Activated CD4-positive, alpha-beta T cell treated with anti-CD3 and anti-CD28 coated beads for 4 hours (primary cell): ENCODE results near the gene SLC24A2.
"Not testable (repeated sequence)": the region's sequence is repeated elsewhere in the genome, so short reads cannot be mapped to it uniquely, and the experiment has no call there.

Experiments used
- DNase-seq, 2 donors: peaks; one replicate each; pipeline ENCODE4 v3.0.0-alpha.2; 2020

Gene SLC24A2

DNA sequence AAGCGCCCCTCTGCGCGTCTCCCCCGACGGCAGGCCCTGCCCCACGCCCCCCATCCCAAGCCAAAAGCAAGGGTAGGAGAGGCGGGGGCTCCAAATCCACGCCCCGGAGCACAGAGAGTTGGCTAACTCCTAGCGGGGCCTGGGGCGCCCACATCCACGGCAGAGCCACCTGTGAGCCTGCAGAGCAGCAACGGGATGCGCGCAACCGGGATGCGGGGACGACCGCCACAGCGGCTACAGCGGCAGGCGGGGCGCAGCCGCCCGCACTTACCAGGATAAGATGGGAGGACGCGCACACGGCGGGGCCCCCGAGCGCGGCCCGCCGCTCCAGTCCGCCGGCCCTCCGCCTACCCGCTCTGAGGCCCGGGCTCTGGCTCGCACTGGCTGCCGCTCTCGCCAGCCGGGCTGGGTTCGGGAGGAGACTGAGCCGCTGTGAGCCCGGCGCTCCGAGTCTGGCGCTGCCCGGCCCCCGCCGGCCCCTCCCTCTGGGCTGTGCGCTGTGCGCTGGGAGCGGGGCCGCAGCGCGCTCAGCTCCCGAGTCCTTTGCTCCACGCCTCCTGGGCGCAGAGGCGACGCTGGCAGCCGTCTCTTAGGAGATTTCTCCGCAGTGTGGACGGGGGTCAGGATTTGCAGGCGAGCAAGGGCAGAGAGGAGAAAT lies at the start of gene SLC24A2:
Gene SLC24A2, minus strand, starts transcription at position 424 of the 658 bp plus-strand sequence.
- no peak for DNase-seq

DNA sequence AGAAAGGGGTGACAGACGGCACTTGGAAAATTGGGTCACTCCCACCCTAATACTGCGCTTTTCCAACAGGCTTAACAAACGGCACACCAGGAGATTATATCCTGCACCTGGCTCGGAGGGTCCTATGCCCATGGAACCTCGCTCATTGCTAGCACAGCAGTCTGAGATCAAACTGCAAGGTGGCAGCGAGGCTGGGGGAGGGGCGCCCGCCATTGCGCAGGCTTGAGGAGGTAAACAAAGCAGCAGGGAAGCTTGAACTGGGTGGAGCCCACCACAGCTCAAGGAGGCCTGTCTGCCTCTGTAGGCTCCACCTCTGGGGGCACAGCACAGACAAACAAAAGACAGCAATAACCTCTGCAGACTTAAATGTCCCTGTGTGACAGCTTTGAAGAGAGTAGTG lies 44.5 kb upstream of the SLC24A2 start:
- DNase-seq: not testable (repeated sequence)

DNA sequence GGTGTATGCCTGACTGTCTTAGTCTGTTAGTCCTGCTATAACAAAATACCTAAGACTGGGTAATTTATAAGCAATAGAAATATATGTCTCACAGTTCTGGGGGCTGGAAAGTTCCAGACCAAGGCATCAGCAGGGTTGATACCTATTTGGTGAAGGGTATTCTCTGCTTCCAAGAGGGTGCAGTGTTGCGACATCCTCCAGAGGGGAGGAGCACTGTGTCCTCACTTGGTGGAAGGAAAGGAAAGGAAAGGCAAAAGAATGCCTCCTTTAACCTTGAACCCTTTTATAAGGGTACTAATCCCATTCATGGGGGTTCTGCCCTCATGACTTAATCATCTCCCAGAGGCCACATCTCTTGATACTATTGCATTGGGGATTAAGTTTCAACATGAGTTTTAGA lies 42.0 kb upstream of the SLC24A2 start:
- DNase-seq: no peak

DNA sequence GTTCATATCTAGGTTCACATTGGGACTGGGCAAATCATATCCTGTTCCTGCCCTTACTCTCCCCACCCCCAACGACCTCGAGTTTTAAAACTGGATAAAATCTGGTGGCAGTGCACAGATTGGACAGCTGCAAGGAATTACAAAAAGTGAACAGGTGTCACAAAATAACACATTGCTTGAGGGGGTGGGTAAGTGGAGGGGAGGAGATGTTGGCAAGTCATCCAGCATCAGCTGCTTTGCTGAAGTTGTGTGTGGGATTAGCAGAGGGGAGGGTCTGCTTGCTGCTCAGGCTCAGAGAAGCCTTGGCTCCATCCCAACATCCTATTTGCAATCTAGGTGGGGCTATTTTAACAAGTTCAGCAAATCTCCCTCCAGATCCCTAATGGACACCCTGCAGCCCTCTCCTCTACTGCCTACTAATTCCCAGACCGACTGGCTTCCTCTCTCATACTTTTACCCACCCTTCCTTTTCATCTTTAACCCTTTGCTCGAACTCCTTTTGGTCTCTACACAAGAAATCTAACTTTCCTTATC lies 39.8 kb upstream of the SLC24A2 start:
- DNase-seq: no peak

DNA sequence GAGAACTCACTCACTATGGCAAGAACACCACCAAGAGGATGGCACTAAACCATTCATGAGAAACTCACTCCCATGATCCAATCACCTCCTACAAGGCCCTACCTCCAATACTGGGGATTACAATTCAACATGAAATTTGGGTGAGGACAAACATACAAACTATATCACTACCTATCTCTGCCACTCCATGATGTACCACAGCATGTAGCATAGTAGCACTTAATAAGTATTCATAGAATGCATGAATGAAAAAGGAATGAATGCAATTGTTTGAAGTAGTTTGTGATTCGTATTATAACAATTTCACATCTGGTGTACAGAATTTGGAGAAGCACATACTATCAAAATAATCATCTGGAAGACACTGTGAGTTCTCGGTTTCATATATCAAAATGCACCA lies 27.9 kb upstream of the SLC24A2 start:
- DNase-seq: no peak

DNA sequence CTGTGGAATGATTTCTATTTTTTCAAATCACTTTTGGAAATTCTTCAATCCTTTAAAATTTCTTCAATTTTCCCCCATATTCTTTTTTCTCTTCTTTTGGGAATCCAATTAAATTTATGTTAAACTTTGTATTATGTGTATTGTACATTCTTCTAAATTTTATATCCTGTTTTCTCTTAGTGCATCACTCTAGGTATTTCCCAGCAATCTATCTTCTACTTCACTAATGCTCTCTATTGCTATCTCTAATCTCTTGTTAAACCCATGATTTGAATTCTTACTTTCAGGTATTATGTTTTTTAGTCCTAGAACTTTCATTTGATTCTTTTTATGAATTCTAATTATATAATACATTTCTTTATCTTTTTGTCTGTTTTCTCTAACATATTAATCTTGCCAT lies 23.4 kb upstream of the SLC24A2 start:
- no peak for DNase-seq

DNA sequence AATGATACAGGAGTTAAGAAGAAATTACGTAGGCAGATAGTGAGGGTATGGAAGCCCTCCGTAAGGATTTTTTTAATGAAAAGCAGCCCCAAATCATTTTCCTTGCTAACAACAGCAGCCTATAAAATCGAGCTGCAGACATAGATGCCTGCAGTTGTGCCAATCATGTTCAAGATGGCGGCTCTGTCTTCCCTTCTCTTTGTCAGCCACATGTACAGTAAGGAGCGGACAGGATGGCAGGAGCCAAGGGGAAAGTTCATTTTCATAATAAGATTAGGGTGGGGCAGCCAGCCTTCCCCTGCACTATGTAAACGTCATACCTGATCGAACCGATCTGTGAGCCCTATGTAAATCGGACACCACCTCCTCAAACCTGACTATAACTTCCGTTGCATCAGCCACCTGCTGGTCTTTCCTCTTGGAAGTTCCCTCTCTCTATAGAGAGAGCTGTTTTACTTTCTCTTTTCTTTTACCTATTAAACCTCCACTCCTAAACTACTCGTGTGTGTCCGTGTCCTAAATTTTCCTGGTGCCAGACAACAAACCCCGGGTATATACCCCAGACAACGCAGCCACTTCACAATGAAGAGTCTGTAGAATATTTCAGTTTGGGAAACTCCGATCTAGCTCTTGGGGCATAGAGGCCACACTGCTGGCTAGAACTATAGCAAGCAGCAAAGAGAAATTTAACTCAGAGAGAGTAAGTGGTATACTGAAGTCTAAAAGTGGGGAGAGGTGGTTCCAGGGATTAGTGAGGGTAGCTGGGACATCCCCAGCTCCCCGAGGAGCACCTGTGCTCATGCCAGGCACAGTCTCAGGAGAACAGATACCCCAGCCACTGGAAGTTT lies 20.8 kb upstream of the SLC24A2 start:
- DNase-seq: no peak

DNA sequence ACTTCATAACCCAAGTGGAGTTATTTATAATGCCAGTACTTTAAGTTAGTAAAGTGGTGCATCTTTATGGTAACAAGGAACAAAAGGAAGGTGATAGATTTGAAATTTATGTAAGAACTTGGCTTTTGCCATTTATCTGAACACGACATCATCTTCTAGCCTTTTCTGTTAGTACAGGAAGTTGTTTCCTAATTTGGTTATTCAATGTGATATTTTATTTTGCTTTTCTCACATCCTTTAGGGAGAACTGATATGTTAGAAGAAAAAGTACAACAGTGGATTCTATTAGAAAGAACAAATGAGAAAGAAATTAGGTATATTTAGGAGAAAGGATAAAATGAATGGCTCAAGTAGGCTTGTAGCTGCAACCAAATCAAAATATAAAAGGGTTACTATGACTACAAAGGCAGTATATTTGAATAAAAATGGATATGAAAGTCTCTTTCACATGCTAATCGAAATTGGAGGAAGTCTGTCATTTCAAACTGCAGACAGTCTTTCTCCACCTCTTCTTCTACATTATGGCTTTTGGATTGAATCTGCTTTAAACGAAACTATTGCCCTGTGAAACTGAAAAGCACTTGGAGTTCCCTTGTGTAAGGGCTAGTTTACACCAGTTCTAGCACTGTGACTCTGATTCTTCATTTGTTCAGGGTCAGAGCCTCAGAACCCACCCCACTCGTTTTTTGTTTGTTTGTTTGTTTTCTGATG lies 18.5 kb upstream of the SLC24A2 start:
- no peak for DNase-seq

DNA sequence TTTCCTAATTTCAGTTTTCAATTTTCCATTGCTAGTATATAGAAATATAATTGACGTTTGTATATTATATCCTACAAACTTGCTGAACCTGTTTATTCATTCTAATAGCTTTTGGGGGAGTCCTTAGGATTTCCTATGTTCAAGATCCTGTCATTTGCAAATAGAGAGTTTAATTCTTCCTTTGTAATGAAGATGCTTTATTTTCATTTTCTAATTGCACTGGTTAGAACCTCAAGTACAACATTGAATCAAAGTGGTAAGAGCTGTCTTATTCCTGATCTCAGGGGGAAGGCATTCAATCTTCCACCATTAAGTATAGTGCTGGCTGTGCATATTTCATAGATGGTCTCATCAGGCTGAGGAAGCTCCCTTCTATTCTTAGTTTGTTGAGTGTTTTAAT lies 15.6 kb upstream of the SLC24A2 start:
- no peak for DNase-seq

DNA sequence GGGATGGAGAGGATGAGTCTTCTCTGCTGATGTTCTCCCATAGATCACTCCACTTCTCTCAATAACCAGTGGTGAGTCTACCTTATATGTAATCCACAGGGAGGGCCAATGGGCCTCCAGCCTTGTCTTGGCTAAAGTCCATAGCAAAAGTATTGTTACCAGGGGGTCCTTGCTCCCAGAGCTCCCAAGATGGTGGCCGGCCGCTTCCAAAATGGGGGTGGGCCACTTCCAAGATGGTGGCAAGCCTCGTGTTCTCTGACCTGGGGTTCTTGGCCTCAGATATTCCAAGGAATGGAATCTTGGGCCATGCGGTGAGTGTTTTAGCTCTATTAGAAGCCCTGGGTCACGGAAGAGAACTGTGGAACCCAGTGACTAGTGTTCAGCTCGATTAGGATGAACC lies 12.0 kb upstream of the SLC24A2 start:
- DNase-seq: no peak

DNA sequence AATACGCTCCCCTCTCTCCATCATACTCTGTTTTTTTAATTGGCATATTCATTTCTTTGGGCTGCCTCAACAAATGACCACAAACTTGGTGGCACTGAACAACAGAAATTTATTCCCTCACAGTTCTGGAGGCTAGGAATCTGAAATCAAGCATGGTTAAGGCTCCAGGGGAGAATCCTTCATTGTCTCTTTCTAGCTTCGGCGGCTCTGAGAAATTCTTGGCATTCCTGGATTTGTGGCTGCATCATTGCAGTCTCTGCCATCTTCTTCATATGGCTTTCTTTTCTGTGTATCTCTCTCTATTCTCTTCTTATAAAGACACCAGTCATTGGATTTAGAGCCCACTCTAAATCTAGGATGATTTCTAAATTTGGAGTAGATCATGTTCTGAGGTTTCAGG lies 10.9 kb upstream of the SLC24A2 start:
- DNase-seq: no peak

DNA sequence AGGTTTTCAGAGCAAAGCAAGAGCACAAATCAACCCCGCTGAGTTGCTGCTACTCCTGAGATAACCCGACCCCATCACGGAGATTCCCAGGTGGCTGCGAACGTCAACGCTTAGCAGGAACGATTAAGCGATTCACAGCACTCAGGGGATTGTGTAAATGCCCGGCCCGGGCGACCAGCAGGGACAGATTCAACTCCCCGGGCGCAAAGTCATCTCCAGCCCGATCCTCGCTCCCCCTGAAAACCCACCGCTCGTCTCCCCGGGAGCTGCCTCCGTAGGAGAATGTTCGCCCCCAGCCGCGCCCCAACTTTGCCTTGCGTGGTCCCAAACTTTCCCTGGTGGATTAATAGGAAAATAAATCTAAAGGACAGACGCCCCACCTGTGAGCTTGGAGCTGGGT lies 685 bp downstream of the SLC24A2 start:
- DNase-seq: no peak

DNA sequence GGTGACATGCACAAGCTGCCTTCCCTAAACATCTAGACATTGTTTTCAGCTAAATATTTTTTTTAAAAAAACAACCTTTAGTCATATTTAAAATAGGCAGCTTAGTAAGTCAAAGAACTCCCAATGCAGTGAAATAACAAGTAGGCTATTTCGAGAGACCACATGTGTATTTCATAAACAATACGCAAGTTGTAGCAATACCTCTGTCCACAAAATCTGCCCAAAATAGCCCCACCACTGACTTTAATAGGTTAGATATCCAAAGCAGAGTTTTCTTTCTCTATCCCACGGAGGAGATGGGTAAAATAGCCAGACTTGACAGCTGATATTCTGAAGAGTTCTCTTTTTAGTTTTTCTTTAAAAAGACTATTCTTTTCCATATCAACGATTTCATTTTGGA lies 1.2 kb downstream of the SLC24A2 start:
- DNase-seq: no peak

DNA sequence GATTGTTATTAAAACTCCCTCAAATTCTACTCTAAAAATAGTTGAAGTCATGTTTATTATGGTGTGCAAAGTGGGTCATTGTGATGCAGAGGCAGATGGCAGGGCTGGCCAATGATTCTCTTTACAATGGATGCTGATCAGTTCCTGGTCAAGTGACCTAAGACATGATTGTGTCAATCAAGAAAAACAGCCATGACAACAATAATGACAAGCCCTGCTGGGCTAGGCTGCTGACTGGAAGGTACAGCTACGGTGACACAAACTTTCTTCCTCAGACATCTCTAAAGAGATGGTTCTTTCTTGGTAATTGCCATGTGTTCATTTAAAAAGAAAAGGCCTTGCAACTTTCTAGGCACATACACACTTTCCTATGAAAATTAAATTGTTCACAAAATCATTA lies 3.6 kb downstream of the SLC24A2 start:
- no peak for DNase-seq

DNA sequence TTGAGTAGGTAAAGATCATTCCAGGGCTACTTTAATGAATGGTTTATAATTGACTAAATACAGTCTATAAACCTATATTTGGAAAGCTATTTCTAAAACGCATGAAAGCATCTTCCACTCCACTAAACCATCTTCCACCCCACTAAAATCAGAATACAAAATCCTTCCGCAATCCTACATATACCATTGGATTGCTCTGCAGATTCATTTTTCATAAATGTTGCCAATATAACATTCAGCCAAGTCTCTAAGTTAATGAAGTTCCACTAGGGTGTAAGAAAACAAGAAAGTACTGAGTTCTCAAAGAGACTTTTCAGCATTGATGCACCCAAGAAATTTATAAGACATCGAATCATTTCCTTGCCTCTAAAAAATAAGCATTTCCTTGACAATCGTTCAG lies 4.7 kb downstream of the SLC24A2 start:
- no peak for DNase-seq

DNA sequence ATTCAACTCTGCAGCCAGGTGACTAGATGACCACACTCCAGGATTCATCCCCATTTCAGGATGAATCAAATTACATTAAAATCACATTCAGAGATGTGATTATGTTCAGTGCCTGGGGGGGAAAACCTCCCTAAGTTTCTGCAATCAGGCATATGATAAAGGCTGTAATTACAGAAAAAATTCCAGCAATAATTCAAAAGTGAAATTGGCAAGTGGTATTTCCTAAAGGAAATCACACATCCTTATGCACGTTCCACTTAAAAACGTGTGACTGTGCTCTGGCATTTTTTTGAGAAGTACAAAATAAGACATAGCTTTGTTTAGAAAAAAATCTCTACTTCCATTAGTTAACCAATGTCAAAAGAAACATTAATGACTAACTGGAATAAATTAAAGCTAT lies 5.3 kb downstream of the SLC24A2 start:
- no peak for DNase-seq

DNA sequence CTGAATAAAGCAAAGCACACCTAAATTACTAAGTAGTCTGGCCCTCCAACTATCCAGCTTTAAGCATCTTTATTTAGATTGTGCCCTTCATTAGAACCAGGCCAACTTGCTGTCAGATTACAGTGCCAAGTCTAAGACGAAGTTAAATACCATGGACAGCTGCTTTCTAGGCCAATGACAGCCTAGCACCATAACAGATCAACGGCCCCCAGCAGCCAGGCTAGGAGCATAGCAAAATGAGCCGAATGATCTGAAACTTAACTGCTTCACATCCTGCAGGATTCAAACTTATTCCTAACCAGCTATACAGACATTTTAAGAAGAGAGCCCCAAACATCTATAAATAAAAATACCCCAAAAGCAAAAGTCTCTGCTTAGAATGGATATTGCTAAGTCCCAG lies 6.8 kb downstream of the SLC24A2 start:
- no peak for DNase-seq

DNA sequence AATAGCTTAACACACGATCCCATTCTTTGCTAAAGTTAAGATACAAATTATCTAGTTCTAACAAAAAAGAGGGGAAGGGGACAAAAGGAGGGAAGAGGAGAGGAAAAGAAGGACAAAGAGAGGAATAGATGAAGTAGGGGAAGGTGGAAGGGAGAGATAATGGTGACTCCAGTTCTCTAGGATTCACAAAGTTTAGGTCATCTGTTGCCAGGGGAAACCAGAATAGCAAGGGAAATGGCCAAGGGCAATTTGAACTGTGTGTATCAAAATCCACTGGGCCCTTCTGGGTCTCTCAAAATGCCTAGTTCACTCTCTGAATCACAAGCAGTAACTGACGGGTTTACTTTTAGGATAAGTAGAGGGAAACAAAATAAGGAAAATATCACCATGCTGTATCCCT lies 7.6 kb downstream of the SLC24A2 start:
- DNase-seq: no peak

DNA sequence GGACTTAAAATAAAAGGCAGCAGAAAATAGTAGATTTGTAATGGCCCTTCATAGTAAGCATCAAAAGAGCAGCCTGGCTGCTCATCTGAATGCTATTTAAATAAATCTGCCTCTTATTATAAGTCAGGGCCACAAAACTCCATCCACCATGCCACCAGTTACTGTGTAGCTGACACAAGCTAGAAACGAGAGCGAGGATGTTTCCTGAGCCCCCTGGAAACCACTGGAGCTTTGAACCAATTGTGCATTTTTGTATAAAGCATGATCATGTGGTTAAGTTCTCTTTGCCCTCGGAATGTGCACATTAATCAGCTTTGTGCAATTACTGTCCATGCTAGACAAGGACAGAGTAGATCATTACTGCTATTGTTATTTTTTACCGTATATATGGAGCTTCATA lies 17.4 kb downstream of the SLC24A2 start:
- no peak for DNase-seq

DNA sequence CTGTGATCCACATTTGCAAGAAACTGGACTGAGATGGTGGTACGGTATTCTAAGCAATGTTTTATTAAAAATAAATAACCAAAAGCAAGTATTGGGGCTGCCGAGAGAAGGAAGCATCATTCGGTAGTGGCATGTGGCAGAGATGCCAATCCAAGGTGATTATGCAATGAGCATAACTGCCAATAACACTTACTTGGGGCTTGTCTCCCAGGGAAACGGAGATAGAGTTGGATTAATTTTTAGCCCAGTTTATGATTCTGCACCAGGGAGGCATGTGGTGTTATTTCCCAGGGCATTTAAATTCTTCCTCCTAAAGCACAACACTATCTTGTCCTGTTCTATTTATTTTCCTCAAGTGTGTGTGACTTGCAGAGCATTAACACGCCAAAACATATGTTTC lies 17.9 kb downstream of the SLC24A2 start:
- no peak for DNase-seq

DNA sequence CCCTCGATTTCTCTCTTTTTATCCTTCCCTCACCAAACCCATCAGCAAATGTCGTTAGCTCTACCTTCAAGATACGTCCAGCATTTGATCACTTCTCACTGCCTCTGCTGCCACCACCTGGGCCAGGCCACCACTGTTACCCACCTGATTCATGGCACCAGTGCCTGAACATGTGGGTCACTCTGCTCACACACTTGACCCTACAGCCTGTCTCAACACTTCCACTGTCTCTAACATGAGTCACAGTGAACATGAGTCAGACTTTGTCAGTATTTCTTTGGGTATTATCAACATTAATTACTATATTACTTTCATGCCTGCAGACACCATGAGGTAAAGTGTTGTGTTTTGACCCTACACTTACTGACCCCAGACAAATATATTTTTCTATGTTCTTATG lies 19.6 kb downstream of the SLC24A2 start:
- DNase-seq: no peak

DNA sequence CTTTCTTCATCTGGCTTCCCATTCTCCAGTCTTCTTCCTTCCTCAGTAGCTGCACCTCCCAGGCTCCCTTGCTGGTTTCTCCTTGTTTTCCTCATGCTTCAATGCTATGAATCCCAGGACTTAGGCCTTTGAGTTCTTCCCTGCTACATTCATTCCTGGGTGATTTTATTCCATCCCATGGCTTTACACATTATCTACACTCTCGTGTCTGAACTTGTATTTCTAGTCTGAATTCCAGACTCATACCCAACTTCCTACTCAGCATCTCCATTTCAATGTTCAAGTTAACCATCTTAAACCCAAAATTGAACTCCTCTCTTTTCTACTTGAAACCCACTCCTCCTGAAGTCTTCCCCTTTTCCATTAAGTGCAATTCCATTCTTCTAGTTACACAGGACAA lies 20.0 kb downstream of the SLC24A2 start:
- no peak for DNase-seq

DNA sequence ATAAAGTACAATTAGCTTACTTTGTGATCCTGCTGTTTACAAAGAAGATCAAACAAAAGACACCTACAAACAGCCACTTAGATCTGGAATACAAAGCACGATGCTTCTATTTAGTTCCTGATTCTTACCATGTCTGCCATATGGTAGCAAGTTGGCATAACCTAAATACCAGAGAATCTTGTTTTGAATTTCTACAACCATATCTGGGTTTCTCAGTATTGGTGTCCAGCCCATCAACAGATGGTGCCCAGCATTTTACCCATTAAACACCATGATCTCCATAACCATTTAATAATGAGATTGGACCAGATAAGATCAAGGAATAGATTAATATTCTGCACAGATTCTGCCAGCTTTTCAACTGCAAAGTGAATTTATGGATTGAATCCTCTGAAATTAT lies 29.8 kb downstream of the SLC24A2 start:
- DNase-seq: no peak

DNA sequence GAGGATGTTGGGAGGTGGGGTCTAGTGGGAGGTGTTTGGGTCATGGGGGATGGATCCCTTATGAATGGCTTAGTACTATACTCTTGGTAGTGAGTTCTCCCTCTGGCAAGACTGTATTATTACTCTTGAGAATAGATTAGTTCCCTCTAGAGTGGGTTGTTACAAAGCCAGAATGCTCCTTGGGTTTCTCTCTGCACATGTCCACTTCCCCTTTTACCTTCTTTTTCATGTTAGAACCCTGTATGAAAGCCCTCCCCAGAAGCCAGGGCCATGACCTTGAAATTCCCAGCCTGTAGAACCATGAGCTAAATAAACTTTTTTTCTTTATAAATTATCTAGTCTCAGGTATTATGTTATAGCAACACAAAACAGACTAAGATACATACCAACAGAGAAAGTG lies 31.1 kb downstream of the SLC24A2 start:
- no peak for DNase-seq
